Measurements from ENCODE around the gene KCTD4.

Gene KCTD4

DNA sequence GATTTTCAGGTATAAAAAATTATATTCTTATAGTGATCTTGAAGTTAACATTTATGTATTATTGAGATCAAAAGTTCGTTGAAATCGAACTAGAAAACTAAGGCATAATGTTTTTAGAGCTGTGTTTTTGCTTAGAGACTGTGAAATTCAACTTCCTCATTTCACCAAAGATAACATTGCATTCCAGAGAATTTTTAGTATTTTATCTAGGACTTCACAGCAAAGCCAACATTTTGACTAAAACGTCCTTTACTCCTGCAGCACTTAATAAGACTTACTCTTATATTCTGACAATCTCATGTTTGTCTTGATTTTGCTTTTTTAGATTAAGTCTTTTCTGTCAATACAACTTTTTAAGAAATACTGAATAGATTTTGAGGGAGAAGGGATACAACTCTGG lies 4.7 kb downstream of the KCTD4 start:
- Histone ChIP-seq H3K18ac (ENCODE audit: low read length) (no peak overlapping the region), H3K36me3 (ENCODE audit: control insufficient read depth in 1 of 2, insufficient read depth in 2 of 2, low read length in 2 of 2) (peaks cover 0 to 2% of the 10 kb centered on the region in 2 experiments), H3K9me3 (ENCODE audit: insufficient read depth, low read depth, low read length) (no peaks in the 10 kb centered on the region), H4K91ac (ENCODE audit: low read depth, low read length) (no peak overlapping the region), H3K23ac (ENCODE audit: low read length) (no peak overlapping the region), H3K27ac (ENCODE audit: low read depth, low read length) (no peak overlapping the region), H2AFZ (ENCODE audit: insufficient read depth, low read length, poor library complexity) (no peak overlapping the region), H3K4me1 (ENCODE audit: control insufficient read depth in 1 of 2, insufficient read depth in 2 of 2, low read length in 2 of 2) (no peaks in the 10 kb centered on the region), H2BK5ac (ENCODE audit: low read depth, low read length, poor library complexity) (no peak overlapping the region), H3K4me2 (ENCODE audit: low read length) (no peak overlapping the region), H4K12ac (ENCODE audit: low read depth, low read length) (no peak overlapping the region), H4K8ac (ENCODE audit: low read depth, low read length) (no peak overlapping the region), H3K27me3 (ENCODE audit: insufficient read depth, low read length) (no peaks in the 10 kb centered on the region), H3K4me3 (ENCODE audit: low read depth, low read length) (no peak overlapping the region), H3K4ac (ENCODE audit: low read depth, low read length) (no peak overlapping the region), H2AK5ac (ENCODE audit: low read length) (no peak overlapping the region), H3K79me2 (ENCODE audit: control insufficient read depth, insufficient read depth, low read length, poor library complexity) (no peaks in the 10 kb centered on the region), H3K79me1 (ENCODE audit: low read length) (no peaks in the 10 kb centered on the region), H2BK120ac (ENCODE audit: insufficient read depth, low read length, poor library complexity) (no peak overlapping the region), H2BK12ac (ENCODE audit: low read length) (no peak overlapping the region), H3K14ac (ENCODE audit: low read length) (no peak overlapping the region), H3K9ac (ENCODE audit: low read length) (no peak overlapping the region)
- WGBS (ENCODE audit: extremely low coverage, insufficient coverage, insufficient read length): no CpG with 5 or more reads among the region's 3 CpGs
- peak in 1 of 2 donors; percentile 61 for DNase-seq

DNA sequence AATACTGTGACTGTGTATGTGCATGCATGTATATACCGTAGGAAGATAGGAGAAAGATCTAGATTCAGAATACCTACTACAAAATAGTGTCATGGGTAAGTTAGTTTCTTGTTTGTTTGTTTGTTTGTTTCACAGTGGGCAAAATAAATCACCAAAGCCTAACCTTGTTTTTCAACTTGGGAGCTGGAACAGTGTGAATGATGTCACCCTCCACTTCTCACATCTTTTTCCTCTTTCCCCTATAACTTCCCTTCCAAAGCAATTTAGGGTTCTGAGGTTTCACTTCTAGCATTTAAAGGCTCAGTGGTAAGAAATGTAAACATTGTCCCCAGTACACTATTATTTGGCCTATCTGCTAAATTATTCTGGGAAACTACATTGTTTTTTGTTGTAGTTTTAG lies 5.4 kb downstream of the KCTD4 start:
- H4K12ac ChIP-seq (ENCODE audit: low read depth, low read length): no peak overlapping the region
- H3K14ac ChIP-seq (ENCODE audit: low read length): no peak overlapping the region
- H3K4ac ChIP-seq (ENCODE audit: low read depth, low read length): no peak overlapping the region
- no peaks in the 10 kb centered on the region for H3K79me2 ChIP-seq (ENCODE audit: control insufficient read depth, insufficient read depth, low read length, poor library complexity)
- no CpG with 5 or more reads among the region's 1 CpG for WGBS (ENCODE audit: extremely low coverage, insufficient coverage, insufficient read length)
- H4K8ac ChIP-seq (ENCODE audit: low read depth, low read length): no peak overlapping the region
- H3K4me2 ChIP-seq (ENCODE audit: low read length): no peak overlapping the region
- H3K36me3 ChIP-seq (ENCODE audit: control insufficient read depth in 1 of 2, insufficient read depth in 2 of 2, low read length in 2 of 2): peaks cover 0 to 2% of the 10 kb centered on the region in 2 experiments
- no peak overlapping the region for H3K23ac ChIP-seq (ENCODE audit: low read length)
- H3K27me3 ChIP-seq (ENCODE audit: insufficient read depth, low read length): no peaks in the 10 kb centered on the region
- H3K4me3 ChIP-seq (ENCODE audit: low read depth, low read length): no peak overlapping the region
- H4K91ac ChIP-seq (ENCODE audit: low read depth, low read length): no peak overlapping the region
- DNase-seq: no peak
- no peaks in the 10 kb centered on the region for H3K79me1 ChIP-seq (ENCODE audit: low read length)
- H3K9ac ChIP-seq (ENCODE audit: low read length): no peak overlapping the region
- H3K18ac ChIP-seq (ENCODE audit: low read length): no peak overlapping the region
- no peak overlapping the region for H3K27ac ChIP-seq (ENCODE audit: low read depth, low read length)
- H2BK120ac ChIP-seq (ENCODE audit: insufficient read depth, low read length, poor library complexity): no peak overlapping the region
- no peak overlapping the region for H2BK12ac ChIP-seq (ENCODE audit: low read length)
- H2AFZ ChIP-seq (ENCODE audit: insufficient read depth, low read length, poor library complexity): no peak overlapping the region
- H2AK5ac ChIP-seq (ENCODE audit: low read length): no peak overlapping the region
- H2BK5ac ChIP-seq (ENCODE audit: low read depth, low read length, poor library complexity): no peak overlapping the region
- H3K9me3 ChIP-seq (ENCODE audit: insufficient read depth, low read depth, low read length): no peaks in the 10 kb centered on the region
- H3K4me1 ChIP-seq (ENCODE audit: control insufficient read depth in 1 of 2, insufficient read depth in 2 of 2, low read length in 2 of 2): no peaks in the 10 kb centered on the region

DNA sequence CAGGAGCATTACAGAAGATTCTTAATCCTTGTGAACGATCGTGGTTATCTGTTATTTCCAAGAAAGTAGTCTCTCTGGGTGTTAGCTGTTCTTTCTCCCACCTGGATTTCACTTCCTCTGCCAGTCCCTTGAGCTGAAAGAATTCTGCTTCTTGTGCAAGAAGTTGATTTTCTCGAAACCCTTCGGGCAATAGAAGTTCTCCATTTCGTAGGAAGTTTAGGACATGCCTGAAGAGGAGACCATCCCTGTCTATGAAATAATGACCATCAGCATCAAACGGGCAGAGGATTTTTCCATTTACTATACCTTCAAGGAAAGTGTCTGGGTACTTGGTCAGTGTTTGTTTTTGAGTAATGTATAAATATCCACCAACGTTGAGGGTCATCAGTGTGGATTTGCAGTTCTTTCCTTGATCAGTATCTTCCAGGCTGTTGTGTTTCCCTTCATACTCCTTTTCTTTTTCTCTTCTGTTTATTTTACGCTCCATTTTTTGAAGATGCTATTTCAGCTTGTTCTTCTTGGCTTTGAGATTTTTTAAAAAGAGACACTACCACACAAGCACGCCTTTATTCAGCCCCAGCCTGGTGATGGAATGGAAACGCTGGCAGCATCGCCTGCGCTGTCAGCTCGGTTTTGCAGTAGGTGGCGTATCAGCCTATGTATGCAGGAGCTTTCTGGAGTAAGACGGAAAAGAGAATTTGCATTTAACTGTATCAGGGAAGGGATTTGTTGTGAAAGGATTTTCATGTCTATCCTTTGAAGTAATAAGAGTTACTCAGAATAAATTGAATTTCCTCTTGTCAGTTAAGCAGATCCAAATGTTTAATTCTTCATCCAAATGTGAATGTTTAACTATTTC lies 6.5 kb downstream of the KCTD4 start:
- no peak overlapping the region for H2BK5ac ChIP-seq (ENCODE audit: low read depth, low read length, poor library complexity)
- H3K27me3 ChIP-seq (ENCODE audit: insufficient read depth, low read length): no peaks in the 10 kb centered on the region
- no CpG with 5 or more reads among the region's 15 CpGs for WGBS (ENCODE audit: extremely low coverage, insufficient coverage, insufficient read length)
- H3K4me2 ChIP-seq (ENCODE audit: low read length): no peak overlapping the region
- H4K8ac ChIP-seq (ENCODE audit: low read depth, low read length): no peak overlapping the region
- no peak overlapping the region for H2BK120ac ChIP-seq (ENCODE audit: insufficient read depth, low read length, poor library complexity)
- H2AK5ac ChIP-seq (ENCODE audit: low read length): no peak overlapping the region
- DNase-seq: peak in 1 of 2 donors; percentile 51
- no peaks in the 10 kb centered on the region for H3K79me1 ChIP-seq (ENCODE audit: low read length)
- no peak overlapping the region for H3K14ac ChIP-seq (ENCODE audit: low read length)
- no peak overlapping the region for H3K18ac ChIP-seq (ENCODE audit: low read length)
- no peaks in the 10 kb centered on the region for H3K9me3 ChIP-seq (ENCODE audit: insufficient read depth, low read depth, low read length)
- H4K12ac ChIP-seq (ENCODE audit: low read depth, low read length): no peak overlapping the region
- no peaks in the 10 kb centered on the region for H3K4me1 ChIP-seq (ENCODE audit: control insufficient read depth in 1 of 2, insufficient read depth in 2 of 2, low read length in 2 of 2)
- H3K27ac ChIP-seq (ENCODE audit: low read depth, low read length): no peak overlapping the region
- no peak overlapping the region for H2AFZ ChIP-seq (ENCODE audit: insufficient read depth, low read length, poor library complexity)
- no peaks in the 10 kb centered on the region for H3K79me2 ChIP-seq (ENCODE audit: control insufficient read depth, insufficient read depth, low read length, poor library complexity)
- no peak overlapping the region for H3K23ac ChIP-seq (ENCODE audit: low read length)
- H3K4ac ChIP-seq (ENCODE audit: low read depth, low read length): no peak overlapping the region
- no peak overlapping the region for H3K9ac ChIP-seq (ENCODE audit: low read length)
- H3K4me3 ChIP-seq (ENCODE audit: low read depth, low read length): no peak overlapping the region
- no peak overlapping the region for H2BK12ac ChIP-seq (ENCODE audit: low read length)
- H4K91ac ChIP-seq (ENCODE audit: low read depth, low read length): no peak overlapping the region
- H3K36me3 ChIP-seq (ENCODE audit: control insufficient read depth in 1 of 2, insufficient read depth in 2 of 2, low read length in 2 of 2): no peaks in the 10 kb centered on the region

DNA sequence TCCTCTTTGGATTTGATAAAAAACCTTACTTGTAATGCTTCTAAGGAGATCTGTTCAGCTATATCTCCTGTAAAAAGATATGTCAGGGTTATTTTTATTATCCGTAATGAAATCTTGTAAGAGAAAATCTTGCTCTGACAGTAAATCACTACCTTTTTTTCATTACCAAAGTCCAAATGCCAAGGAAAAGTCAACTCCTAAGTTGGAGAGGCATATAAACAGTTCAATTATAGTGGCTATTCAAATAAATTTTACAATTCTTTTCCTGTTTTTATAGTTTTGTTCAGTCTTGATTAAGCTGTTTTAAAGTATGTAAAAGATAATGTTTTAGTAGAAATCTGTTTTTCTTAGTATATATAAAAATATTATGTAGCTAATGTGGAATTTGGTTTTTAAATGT lies 9.0 kb downstream of the KCTD4 start:
- no peak overlapping the region for H3K4me3 ChIP-seq (ENCODE audit: low read depth, low read length)
- no peak overlapping the region for H4K12ac ChIP-seq (ENCODE audit: low read depth, low read length)
- no peaks in the 10 kb centered on the region for H3K9me3 ChIP-seq (ENCODE audit: insufficient read depth, low read depth, low read length)
- H4K8ac ChIP-seq (ENCODE audit: low read depth, low read length): no peak overlapping the region
- H2BK120ac ChIP-seq (ENCODE audit: insufficient read depth, low read length, poor library complexity): no peak overlapping the region
- no peaks in the 10 kb centered on the region for H3K79me1 ChIP-seq (ENCODE audit: low read length)
- no peak overlapping the region for H2BK12ac ChIP-seq (ENCODE audit: low read length)
- H3K4ac ChIP-seq (ENCODE audit: low read depth, low read length): no peak overlapping the region
- no peak overlapping the region for H2BK5ac ChIP-seq (ENCODE audit: low read depth, low read length, poor library complexity)
- H3K4me1 ChIP-seq (ENCODE audit: control insufficient read depth in 1 of 2, insufficient read depth in 2 of 2, low read length in 2 of 2): no peaks in the 10 kb centered on the region
- H3K27me3 ChIP-seq (ENCODE audit: insufficient read depth, low read length): no peaks in the 10 kb centered on the region
- H3K18ac ChIP-seq (ENCODE audit: low read length): no peak overlapping the region
- H3K4me2 ChIP-seq (ENCODE audit: low read length): no peak overlapping the region
- H3K79me2 ChIP-seq (ENCODE audit: control insufficient read depth, insufficient read depth, low read length, poor library complexity): no peaks in the 10 kb centered on the region
- no peak overlapping the region for H3K9ac ChIP-seq (ENCODE audit: low read length)
- H3K23ac ChIP-seq (ENCODE audit: low read length): no peak overlapping the region
- no peak overlapping the region for H3K14ac ChIP-seq (ENCODE audit: low read length)
- H3K36me3 ChIP-seq (ENCODE audit: control insufficient read depth in 1 of 2, insufficient read depth in 2 of 2, low read length in 2 of 2): no peaks in the 10 kb centered on the region
- no peak for DNase-seq
- no CpG with 5 or more reads among the region's 1 CpG for WGBS (ENCODE audit: extremely low coverage, insufficient coverage, insufficient read length)
- H2AFZ ChIP-seq (ENCODE audit: insufficient read depth, low read length, poor library complexity): no peak overlapping the region
- H4K91ac ChIP-seq (ENCODE audit: low read depth, low read length): no peak overlapping the region
- no peak overlapping the region for H3K27ac ChIP-seq (ENCODE audit: low read depth, low read length)
- no peak overlapping the region for H2AK5ac ChIP-seq (ENCODE audit: low read length)

Data from trophoblast cell (in vitro differentiated cells and primary cell).